AG09309 (cell line): ENCODE measurements around the gene BBX.

ENCODE experiments used
- DNase-seq: peaks from one replicate; pipeline ENCODE4 v3.0.0-alpha.2; 2010; ENCODE audit warnings: low read depth
- H3K4me3 ChIP-seq: 2 replicates; pipeline ENCODE4 v1.5.1; 2011; ENCODE audit warnings: mild to moderate bottlenecking, low read depth, low read length, moderate library complexity; ENCODE audit not compliant: control insufficient read depth
- TF ChIP-seq, protein P1 (sequence below): IDR thresholded peaks from 2 replicates; pipeline ENCODE4 v1.5.1; 2011; ENCODE audit warnings: mild to moderate bottlenecking, low read depth, low read length, inconsistent platforms; ENCODE audit not compliant: insufficient read depth, control insufficient read depth; ENCODE audit errors: missing control alignments

Gene BBX

DNA sequence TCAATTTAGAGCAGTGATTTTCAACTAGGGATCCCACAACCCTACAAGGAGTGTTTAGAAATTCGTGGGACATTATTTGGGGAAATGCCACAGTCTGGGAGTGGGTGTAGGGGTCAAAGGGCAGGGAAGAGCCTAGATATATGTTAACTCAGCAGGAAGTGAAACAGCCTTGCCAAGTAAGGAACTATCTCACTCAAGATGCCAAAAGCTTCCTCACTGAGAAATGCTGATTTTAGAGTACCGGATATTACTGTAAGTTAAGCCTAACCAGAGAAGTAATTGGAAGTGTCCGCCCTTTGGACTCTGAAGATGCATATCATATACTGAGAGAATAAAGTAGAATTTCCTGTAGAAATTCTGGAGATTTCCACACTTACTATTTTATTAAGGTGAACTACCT is 158.6 kb downstream of the BBX start:
- H3K4me3 ChIP-seq = no peak overlapping the region
- TF ChIP-seq, protein P1, sequence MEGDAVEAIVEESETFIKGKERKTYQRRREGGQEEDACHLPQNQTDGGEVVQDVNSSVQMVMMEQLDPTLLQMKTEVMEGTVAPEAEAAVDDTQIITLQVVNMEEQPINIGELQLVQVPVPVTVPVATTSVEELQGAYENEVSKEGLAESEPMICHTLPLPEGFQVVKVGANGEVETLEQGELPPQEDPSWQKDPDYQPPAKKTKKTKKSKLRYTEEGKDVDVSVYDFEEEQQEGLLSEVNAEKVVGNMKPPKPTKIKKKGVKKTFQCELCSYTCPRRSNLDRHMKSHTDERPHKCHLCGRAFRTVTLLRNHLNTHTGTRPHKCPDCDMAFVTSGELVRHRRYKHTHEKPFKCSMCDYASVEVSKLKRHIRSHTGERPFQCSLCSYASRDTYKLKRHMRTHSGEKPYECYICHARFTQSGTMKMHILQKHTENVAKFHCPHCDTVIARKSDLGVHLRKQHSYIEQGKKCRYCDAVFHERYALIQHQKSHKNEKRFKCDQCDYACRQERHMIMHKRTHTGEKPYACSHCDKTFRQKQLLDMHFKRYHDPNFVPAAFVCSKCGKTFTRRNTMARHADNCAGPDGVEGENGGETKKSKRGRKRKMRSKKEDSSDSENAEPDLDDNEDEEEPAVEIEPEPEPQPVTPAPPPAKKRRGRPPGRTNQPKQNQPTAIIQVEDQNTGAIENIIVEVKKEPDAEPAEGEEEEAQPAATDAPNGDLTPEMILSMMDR = no peak
- DNase-seq = no peak

DNA sequence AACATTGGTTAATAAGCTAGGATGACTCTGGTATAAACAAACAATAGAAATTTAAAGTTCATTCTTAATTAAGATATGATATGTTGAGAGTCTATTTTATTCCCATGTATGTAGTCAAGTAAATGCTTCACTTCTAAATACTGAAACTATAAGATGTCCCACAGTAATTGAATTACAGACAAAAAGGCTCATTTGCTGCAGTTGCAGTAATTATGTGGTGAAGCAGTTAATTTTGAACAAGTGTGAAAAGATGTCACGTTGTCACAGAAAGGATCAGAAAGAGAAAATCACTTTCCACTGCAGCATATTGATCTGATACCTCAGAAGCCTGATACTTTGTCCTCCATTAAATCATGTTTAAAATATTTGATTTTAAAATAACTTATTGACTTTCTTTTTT is 159.8 kb downstream of the BBX start:
- TF ChIP-seq, protein P1 = no peak
- H3K4me3 ChIP-seq = no peak overlapping the region

GRCh38 chr3:107683447-107683846 is 160.7 kb downstream of the BBX start:
- H3K4me3 ChIP-seq = no peak overlapping the region
- DNase-seq = no peak
- TF ChIP-seq, protein P1 = no peak

More for the DNA sequence above, 159.8 kb downstream of the BBX start:
- no peak for DNase-seq

- no peak for DNase-seq
- TF ChIP-seq, protein P1 = no peak
- no peak overlapping the region for H3K4me3 ChIP-seq
Measured at GRCh38 chr3:107684431-107684925, 161.7 kb downstream of the BBX start.

DNA sequence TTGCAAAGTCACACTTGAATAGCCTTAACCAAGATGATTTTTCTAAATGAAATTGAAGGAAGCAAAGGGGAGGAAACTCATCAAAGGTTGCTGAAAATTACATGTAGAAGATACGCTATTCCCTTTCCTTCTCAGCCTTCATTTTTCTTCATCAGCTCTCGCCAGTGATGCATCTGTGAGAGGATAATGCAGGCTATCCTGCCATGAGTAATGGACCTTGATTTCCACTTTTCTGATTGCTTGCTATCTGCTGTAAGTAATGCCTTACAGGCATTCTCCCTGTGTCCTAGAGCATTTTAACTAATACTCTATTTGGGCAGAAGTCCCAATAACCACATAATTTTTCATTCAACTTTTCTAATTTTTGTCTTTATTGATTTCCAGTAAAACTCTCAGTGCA is 162.6 kb downstream of the BBX start:
- DNase-seq = no peak
- TF ChIP-seq, protein P1 = no peak
- H3K4me3 ChIP-seq = no peak overlapping the region

DNA sequence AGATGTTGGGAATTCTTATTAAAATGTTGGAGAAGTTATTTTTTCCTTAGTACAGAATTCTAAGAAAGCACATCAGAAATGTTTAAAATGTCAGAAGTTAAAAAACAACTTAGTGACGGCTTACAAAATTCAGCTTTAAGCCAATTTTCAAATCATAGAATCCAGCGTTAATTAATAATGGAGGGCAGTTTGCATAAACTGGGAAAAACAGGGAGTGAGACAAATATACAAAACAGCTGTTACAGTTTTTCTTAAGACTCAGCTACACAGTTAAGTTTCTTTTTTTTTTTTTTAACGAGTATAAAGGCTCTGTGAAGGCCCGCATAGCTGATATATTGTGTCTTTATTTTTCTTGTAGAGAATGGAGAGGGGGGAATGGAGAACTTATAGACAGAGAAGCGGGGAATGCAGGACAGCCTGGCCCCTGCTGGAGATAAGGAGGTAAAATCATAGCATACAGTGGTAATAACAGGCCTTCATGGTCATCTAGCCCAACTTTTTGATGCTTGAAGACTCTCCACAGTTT is 164.4 kb downstream of the BBX start:
- no peak overlapping the region for H3K4me3 ChIP-seq
- TF ChIP-seq, protein P1 = no peak
- DNase-seq = no peak
